ENCODE measurements around the gene HCRTR1.

HCRTR1 gene

GRCh38 chr1:31617218-31617915 is at the start of gene HCRTR1:
TSS of gene HCRTR1 (plus strand) at chr1:31617689. CDS start at chr1:31619193, 1,504 bp downstream.
- Histone ChIP-seq H3K27ac (no peak within 1 kb of the TSS), H3K4me3 (peak within 1 kb of the TSS; percentile 2 to 44 (median 26))

DNA sequence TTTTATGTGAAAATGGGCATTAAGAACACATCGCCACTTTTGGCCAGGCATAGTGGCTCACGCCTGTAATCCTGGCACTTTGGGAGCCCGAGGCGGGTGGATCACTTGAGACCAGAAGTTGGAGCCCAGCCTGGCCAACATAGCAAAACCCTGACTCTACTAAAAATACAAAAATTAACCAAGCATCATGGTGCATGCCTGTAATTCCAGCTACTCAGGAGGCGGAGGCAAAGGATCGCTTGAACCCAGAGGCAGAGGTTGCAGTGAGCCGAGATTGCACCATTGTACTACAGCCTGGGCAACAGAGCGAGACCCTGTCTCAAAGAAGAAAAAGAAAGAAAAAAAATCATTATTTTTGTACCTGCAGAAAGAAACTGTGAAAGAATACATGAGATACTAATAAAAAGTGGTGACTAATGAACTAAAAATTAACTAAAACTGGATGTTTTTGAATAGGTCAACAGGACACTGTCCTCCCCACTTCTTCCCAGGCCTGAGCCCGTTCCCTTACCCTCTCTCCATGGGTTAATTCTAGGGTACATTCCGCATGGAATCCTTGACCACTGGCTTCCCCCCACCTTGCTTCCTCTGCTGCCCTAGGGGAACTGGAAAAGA is 49.4 kb upstream of the HCRTR1 start:
- no peak overlapping the region for H3K27ac ChIP-seq
- H3K4me3 ChIP-seq, result no peak overlapping the region

DNA sequence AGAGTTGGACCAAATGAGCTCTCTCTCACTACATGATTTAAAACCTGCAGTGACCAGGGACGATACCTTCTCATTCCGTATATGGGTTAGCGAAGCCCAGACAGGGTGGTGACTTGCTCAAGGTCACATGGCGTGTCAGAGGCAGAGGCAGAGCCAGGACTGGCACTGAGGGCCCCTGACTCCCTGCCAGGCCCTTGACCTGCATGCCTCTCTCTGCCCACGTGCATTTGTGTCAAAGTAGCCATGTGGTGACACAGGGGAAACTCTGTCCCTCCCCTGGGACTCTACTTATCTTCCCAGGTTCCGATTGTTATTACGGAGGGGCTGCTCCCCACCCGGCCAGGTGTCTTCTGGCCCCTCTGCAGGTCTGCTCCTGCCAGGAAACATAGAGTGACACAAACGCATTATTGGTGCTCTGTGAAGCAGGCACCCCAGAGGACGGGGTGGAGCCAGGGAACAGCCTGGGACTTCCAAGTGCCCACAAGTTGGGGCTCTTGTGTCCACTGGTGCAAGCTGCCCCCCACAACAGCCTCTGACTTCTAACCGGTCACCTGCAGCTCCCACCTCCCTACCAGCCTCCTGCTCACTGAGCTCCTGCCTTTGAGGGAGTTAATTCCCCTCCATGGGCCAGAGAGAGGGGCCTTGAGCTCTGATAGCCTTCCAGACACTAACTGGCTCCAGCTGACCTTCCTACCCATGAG is 48.4 kb upstream of the HCRTR1 start:
- H3K4me3 ChIP-seq, result no peak overlapping the region
- no peak overlapping the region for H3K27ac ChIP-seq

GRCh38 chr1:31569596-31570173 is 47.8 kb upstream of the HCRTR1 start:
- Histone ChIP-seq H3K4me3 (no peak overlapping the region), H3K27ac (no peak overlapping the region)

- H3K4me3 ChIP-seq, result no peak overlapping the region
- no peak overlapping the region for H3K27ac ChIP-seq
Measured at GRCh38 chr1:31570228-31570627, 47.3 kb upstream of the HCRTR1 start.

- no peak overlapping the region for H3K4me3 ChIP-seq
- H3K27ac ChIP-seq, result no peak overlapping the region
Measured at GRCh38 chr1:31570906-31571305, 46.6 kb upstream of the HCRTR1 start.

DNA sequence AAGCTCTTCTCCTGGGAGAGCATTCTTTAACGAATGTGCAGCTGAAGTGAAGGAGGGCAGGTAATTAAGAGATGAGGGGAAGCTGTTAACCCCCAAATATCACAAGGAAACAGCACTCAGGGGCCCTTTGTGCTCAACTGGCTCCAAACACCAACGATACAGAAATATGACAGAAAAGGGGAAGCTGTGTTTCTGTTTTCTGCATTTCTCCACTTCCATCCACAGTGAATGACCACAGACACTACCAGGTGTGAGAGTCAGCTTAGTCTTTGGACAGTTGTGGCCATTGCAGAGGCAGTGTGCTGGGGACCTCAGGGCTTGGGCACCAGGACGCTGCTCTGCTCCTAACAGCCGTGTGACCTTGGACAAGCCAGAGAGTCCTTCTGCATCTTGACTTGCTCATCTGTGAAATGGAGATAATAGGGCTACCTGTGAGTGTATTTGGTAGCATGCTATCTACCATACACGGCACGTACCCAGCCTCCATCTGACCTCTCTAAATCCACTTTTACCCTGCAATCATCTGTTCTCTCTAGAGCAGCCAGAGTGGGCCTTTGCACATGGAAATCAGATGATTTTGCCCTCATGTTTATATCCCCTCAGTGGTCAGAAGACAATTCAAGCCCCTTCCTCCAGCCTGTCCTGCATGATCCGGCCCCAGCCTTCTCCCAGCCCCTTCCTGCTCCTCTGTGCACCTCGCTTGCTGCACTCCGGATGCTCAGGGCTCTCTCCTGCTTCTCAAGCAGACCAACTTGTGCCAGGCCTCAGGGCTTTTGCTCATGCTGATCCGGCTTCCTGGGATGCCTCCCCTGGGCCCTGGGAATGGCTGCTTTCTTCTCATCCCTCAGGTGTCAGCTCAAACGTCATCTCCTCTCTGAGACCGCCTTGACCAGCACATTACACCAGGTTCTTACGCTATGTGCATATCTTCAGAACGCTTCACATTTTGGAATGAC is 45.9 kb upstream of the HCRTR1 start:
- H3K27ac ChIP-seq, result no peak overlapping the region
- no peak overlapping the region for H3K4me3 ChIP-seq

DNA sequence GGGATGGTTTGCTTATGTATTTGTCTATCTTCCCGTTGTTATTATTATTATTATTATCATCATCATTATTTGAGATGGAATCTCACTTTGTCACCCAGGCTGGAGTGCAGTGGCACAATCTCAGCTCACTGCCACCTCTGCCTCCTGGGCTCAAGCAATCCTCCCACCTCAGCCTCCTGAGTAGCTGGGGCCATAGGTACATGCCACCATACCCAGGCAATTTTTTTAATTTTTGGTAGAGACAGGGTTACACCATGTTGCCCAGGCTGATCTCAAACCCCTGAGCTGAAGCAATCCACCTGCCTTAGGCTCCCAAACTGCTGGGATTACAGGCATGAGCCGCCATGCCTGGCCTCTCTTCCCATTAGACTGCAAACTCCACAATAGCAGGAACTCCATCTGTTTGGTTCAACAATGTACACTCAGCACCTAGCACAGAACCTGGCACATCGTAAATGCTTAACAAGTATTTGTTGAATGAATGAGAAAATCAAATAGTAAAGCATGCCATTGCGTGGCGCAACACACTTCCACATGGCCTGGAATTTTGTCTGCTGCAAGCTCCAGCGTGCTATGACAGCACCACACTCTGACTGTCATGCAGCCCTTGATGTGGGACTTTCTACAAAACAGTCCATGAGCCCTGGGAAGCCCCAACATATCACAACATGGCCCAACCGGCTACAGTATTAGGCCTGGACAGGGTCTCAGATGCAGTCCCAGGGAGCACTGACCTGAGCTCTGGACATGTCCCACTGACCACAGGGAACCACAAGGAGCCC is 45.0 kb upstream of the HCRTR1 start:
- peak overlapping the region in 11 of 21 experiments; percentile 11 to 74 (median 67) for H3K27ac ChIP-seq
- no peak overlapping the region for H3K4me3 ChIP-seq

- H3K27ac ChIP-seq, result peak overlapping the region in 15 of 21 experiments; percentile 11 to 74 (median 61)
Measured at GRCh38 chr1:31573261-31573660, 44.2 kb upstream of the HCRTR1 start.

GRCh38 chr1:31574749-31575368 is 42.6 kb upstream of the HCRTR1 start:
- no peak overlapping the region for H3K4me3 ChIP-seq
- H3K27ac ChIP-seq, result peak overlapping the region in 16 of 21 experiments; percentile 22 to 80 (median 68)

More at GRCh38 chr1:31573261-31573660, 44.2 kb upstream of the HCRTR1 start:
- no peak overlapping the region for H3K4me3 ChIP-seq

DNA sequence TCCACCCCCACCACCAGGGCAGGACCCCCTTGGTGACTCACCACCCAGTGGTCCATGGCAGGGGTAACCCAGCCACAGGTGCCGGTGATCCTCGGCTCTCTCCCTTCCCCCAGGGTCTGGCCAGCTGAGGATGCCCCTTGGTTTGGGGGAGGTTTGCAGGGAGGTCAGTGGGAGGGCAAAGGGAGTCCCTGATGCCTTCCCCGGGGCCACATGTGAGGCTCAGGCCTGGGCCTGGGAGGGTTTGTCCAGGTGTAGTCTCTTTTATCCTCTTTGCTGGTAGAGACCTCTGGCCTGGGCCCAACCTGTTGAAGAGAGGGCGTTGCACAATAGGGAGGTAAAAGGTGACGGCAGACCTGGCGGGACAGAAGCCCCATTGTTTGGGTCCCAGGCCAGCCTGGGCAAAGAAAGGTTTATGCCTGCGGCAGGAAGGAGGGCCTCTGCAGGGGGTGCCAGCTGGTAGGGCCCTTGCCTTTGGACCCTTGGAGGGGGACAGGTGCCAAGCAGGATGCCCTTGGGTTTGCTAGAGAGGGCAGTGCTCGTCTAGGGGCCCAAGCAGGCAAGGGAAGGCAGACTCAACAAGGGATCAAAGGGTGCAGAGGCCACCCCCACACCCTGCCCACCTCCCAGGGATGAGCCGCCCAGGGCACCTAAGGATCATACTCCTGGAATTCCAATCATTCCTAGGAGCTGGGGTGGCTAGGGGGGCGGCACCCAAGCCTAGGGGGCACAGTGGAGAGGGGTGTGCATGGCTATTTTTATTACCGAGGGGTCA is 41.9 kb upstream of the HCRTR1 start:
- peak overlapping the region in 17 of 21 experiments; percentile 4 to 80 (median 68) for H3K27ac ChIP-seq
- peak overlapping the region in 4 of 7 experiments; percentile 33 to 52 (median 44) for H3K4me3 ChIP-seq

DNA sequence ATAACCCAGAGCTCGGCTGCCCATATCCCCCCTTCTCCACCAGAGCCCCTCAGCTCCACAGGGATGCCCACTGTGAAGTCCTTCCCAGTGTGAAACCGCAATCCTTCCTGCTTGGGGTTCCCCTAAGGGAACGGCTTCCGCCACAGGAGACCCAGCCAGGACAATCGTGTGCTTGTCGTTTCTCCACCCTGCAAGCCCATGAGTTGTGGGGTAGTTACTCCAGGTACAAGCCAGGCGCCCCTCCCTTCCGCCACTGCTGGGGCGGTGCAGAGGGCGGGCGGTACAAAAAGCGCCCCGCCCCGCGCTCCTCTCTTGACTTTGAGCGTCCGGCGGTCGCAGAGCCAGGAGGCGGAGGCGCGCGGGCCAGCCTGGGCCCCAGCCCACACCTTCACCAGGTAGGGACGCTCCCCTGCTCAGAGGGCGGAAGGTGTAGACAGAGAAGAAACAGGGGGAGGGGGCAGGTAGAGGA is 41.3 kb upstream of the HCRTR1 start, which contains the start of gene TINAGL1:
TSS of gene TINAGL1 (plus strand) at position 315 of the 469 bp plus-strand sequence. CDS start 634 bp downstream, outside the sequence.
- Histone ChIP-seq H3K4me3 (peak within 1 kb of the TSS; percentile 32 to 52 (median 36)), H3K27ac (peak within 1 kb of the TSS in 19 of 21 experiments; percentile 4 to 80 (median 69))

DNA sequence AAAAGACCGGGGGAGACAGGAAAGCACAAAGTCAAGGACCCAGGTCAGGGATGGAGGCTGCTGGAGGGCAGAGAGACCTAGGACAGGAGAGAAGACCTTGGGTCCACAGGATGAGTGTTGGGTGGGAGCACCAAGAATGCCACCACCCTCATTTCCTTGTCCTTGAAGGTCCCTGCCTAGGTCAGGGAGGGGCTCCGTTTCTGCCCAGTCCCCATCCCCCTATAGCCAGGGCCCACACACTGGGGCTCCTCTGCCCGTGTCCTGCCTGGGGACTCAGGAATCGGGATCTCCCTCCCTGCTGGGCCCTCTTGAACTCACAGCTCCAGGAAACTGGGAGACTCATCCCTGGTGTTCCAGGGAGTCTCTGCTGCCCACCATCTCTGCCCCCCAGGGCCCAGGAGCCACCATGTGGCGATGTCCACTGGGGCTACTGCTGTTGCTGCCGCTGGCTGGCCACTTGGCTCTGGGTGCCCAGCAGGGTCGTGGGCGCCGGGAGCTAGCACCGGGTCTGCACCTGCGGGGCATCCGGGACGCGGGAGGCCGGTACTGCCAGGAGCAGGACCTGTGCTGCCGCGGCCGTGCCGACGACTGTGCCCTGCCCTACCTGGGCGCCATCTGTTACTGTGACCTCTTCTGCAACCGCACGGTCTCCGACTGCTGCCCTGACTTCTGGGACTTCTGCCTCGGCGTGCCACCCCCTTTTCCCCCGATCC is 40.6 kb upstream of the HCRTR1 start:
- Histone ChIP-seq H3K4me3 (peak overlapping the region; percentile 32 to 52 (median 36)), H3K27ac (peak overlapping the region in 18 of 21 experiments; percentile 33 to 80 (median 71))

- Histone ChIP-seq H3K4me3 (peak overlapping the region; percentile 32 to 52 (median 36)), H3K27ac (peak overlapping the region in 14 of 21 experiments; percentile 39 to 80 (median 73))
Measured at GRCh38 chr1:31577515-31578192, 39.8 kb upstream of the HCRTR1 start.

- Histone ChIP-seq H3K27ac (peak overlapping the region in 12 of 21 experiments; percentile 6 to 67 (median 56)), H3K4me3 (peak overlapping the region in 2 of 7 experiments; percentile 14 to 15)
Measured at GRCh38 chr1:31579374-31579773, 38.1 kb upstream of the HCRTR1 start.

DNA sequence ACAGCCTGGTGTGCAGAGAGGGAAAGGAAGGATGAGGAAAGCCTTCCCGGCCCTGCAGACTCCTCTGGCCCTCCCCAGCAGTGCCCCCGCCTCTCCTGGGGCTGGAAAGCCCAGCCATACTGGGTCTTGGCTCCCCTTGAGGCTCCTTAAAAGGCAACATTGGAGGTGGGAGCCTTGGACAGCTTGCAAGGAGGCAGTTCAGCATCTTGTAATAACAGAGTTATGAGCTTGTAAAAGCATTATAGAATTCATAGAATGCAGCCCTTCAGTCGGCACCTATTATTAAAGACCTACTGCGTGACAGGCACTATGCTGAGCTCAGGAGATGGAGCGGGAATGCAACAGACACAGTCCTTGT is 37.0 kb upstream of the HCRTR1 start:
- Histone ChIP-seq H3K27ac (peak overlapping the region in 10 of 21 experiments; percentile 0 to 66 (median 46)), H3K4me3 (no peak overlapping the region)

Data from skin epidermis (tissue), 12 donors.